ENCODE data around the gene CAPN8. TPM values are rescaled to one million over a fixed set of nuclear protein-coding genes. Genes with fewer than 3 reads are reported as not detected.

The CAPN8 gene
- total and polyA plus RNA-seq, 2 donors (not counting 1 experiment from before 2014, with no cell fraction given), result 0.37 to 0.52 TPM

DNA sequence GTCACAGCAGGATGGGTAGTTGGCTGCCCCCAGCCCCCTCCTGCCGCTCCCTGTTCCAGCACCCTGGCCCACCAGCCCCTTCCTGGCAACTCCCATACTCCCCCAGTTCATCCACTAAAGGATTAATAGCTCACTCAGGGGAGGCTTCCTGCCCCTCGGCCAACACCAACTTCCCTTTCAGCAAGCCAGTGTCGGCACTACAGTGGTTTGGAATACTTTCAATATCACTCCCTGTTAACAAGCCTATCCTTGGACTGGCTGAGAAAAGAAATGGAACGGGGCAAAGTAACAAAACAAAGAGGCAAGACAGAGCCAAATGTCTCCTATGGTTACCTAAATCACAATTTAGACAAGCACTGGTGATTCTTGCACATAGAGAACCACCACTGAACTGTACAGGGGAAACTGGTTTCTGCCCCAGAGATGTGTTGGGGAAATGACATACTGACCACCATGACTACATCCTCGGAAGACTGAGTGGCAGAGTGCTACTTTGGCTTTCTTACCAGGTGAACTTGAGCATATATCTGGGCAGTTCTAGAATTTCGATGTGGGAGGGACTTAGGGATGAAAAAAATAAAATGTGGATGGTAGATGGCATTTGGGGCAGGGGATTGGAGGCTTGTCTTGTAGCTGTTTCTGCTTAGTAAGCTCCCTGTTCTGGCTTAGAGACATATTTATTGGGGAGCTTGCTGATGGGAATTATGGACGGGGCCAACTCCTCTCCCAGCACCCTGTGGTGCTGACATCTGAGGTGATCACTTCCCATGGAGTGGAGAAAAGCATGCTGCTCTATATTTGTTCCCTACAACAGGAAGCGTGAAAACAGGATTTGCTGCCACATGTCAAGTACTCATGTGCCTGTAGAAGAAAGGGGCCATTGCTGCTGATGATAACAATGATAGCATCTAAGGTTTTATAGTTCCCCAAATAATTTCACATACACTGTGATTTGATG, 39.7 kb upstream of the CAPN8 start:
- no peaks in the 10 kb centered on the region for H4K20me1 ChIP-seq (ENCODE audit: control insufficient read depth, insufficient read depth, low read length, poor library complexity, severe bottlenecking)
- H3K4me1 Mint-ChIP-seq, result no peaks in the 10 kb centered on the region
- peaks cover 0 to 4% of the 10 kb centered on the region in 2 donors for H3K4me1 ChIP-seq (ENCODE audit: control insufficient read depth in 2 of 2, insufficient read depth in 2 of 2, low read length in 2 of 2)
- no peak overlapping the region for H3K27ac Mint-ChIP-seq
- H2AFZ ChIP-seq (ENCODE audit: insufficient read depth, low read depth, low read length, poor library complexity, severe bottlenecking), result peak overlapping the region; percentile 13
- no peak overlapping the region for H3K27ac ChIP-seq (ENCODE audit: low read length in 2 of 2)
- no peak for TF ChIP-seq EZH2 (IDR thresholded peaks at IDR 0.05; ENCODE audit: borderline replicate concordance, insufficient read depth, low read depth, low read length, poor library complexity, severe bottlenecking)
- TF ChIP-seq, protein P1, sequence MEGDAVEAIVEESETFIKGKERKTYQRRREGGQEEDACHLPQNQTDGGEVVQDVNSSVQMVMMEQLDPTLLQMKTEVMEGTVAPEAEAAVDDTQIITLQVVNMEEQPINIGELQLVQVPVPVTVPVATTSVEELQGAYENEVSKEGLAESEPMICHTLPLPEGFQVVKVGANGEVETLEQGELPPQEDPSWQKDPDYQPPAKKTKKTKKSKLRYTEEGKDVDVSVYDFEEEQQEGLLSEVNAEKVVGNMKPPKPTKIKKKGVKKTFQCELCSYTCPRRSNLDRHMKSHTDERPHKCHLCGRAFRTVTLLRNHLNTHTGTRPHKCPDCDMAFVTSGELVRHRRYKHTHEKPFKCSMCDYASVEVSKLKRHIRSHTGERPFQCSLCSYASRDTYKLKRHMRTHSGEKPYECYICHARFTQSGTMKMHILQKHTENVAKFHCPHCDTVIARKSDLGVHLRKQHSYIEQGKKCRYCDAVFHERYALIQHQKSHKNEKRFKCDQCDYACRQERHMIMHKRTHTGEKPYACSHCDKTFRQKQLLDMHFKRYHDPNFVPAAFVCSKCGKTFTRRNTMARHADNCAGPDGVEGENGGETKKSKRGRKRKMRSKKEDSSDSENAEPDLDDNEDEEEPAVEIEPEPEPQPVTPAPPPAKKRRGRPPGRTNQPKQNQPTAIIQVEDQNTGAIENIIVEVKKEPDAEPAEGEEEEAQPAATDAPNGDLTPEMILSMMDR (IDR thresholded peaks at IDR 0.05), result no peak
- CTCF ChIA-PET, result interaction anchor here (1.5 kb wide), 1 partner anchor 9 kb away, joined by 4 read pairs; no protein-coding TSS in a partner anchor
- no peaks in the 10 kb centered on the region for H3K79me2 ChIP-seq (ENCODE audit: control insufficient read depth, insufficient read depth, low read length)
- H3K36me3 ChIP-seq (replicated peaks in 1 of 2; ENCODE audit: control extremely low read depth in 1 of 2, control insufficient read depth in 1 of 2, extremely low read depth in 1 of 2, insufficient read depth in 2 of 2, low read length in 1 of 2), result no peaks in the 10 kb centered on the region
- H3K9me3 Mint-ChIP-seq (ENCODE audit: insufficient read depth), result no peaks in the 10 kb centered on the region
- ATAC-seq (ENCODE audit: low read depth), result no peak
- H3K27me3 ChIP-seq (replicated peaks in 1 of 4; ENCODE audit: control extremely low read depth in 1 of 4, control insufficient read depth in 3 of 4, insufficient read depth in 4 of 4, low read length in 3 of 4), result peaks cover 0 to 10% (median 0%) of the 10 kb centered on the region in 4 experiments
- POLR2A ChIA-PET, result no interaction called here
- H3K4me2 ChIP-seq (replicated peaks; ENCODE audit: low read depth, low read length, poor library complexity, severe bottlenecking), result no peak overlapping the region
- no peak for DNase-seq
- no peak overlapping the region for H3K4me3 Mint-ChIP-seq
- intact Hi-C loops (cut with micrococcal nuclease), result no loop called here
- 41% methylated on average over 2 of the region's 8 CpGs for WGBS (ENCODE audit: insufficient coverage)
- H3K27me3 Mint-ChIP-seq, result peaks cover 18% of the 10 kb centered on the region
- no peak overlapping the region for H3K4me3 ChIP-seq (ENCODE audit: control extremely low read depth in 1 of 5, extremely low read depth in 1 of 5, insufficient read depth in 1 of 5, low read depth in 2 of 5, low read length in 4 of 5)
- no peaks in the 10 kb centered on the region for H3K9me3 ChIP-seq (ENCODE audit: control extremely low read depth in 1 of 3, control insufficient read depth in 2 of 3, insufficient read depth in 1 of 3, low read length in 2 of 3)
- no peak overlapping the region for H3K9ac ChIP-seq (ENCODE audit: low read length)

DNA sequence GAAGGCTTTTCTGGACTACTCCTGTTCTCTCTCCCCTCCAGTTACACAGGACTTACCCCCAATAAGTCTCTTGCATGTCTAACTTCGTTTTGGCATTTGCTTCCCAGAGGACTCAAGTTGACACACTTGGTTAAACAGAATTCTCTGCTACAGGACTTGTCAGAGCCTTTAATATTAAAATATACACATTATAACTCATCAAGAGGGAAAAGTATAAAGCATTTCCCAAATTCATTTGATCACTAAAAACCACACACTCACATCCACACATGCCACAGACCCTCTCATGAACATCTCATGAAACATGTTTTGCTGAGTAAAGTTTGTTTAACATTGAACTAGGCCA, 38.1 kb upstream of the CAPN8 start:
- POLR2A ChIA-PET, result no interaction called here
- Mint-ChIP-seq H3K27ac (no peak overlapping the region), H3K4me1 (no peaks in the 10 kb centered on the region), H3K9me3 (ENCODE audit: insufficient read depth) (no peaks in the 10 kb centered on the region), H3K27me3 (peaks cover 24% of the 10 kb centered on the region), H3K4me3 (no peak overlapping the region)
- 63% methylated on average over 1 of the region's 1 CpG for WGBS (ENCODE audit: insufficient coverage)
- no peaks in the 10 kb centered on the region for H3K79me2 ChIP-seq (ENCODE audit: control insufficient read depth, insufficient read depth, low read length)
- H3K4me1 ChIP-seq (ENCODE audit: control insufficient read depth in 2 of 2, insufficient read depth in 2 of 2, low read length in 2 of 2), result peaks cover 0 to 4% of the 10 kb centered on the region in 2 donors
- no peaks in the 10 kb centered on the region for H4K20me1 ChIP-seq (ENCODE audit: control insufficient read depth, insufficient read depth, low read length, poor library complexity, severe bottlenecking)
- H3K27me3 ChIP-seq (replicated peaks in 1 of 4; ENCODE audit: control extremely low read depth in 1 of 4, control insufficient read depth in 3 of 4, insufficient read depth in 4 of 4, low read length in 3 of 4), result peaks cover 0 to 10% (median 0%) of the 10 kb centered on the region in 4 experiments
- no peak overlapping the region for H3K9ac ChIP-seq (ENCODE audit: low read length)
- no peaks in the 10 kb centered on the region for H3K9me3 ChIP-seq (ENCODE audit: control extremely low read depth in 1 of 3, control insufficient read depth in 2 of 3, insufficient read depth in 1 of 3, low read length in 2 of 3)
- DNase-seq (no peak), ATAC-seq (ENCODE audit: low read depth) (no peak)
- H3K4me3 ChIP-seq (ENCODE audit: control extremely low read depth in 1 of 5, extremely low read depth in 1 of 5, insufficient read depth in 1 of 5, low read depth in 2 of 5, low read length in 4 of 5), result no peak overlapping the region
- H3K27ac ChIP-seq (ENCODE audit: low read length in 2 of 2), result no peak overlapping the region
- CTCF ChIA-PET, result no interaction called here
- no peak overlapping the region for H2AFZ ChIP-seq (ENCODE audit: insufficient read depth, low read depth, low read length, poor library complexity, severe bottlenecking)
- TF ChIP-seq, protein P1 (IDR thresholded peaks at IDR 0.05), result no peak
- no peak for TF ChIP-seq EZH2 (IDR thresholded peaks at IDR 0.05; ENCODE audit: borderline replicate concordance, insufficient read depth, low read depth, low read length, poor library complexity, severe bottlenecking)
- intact Hi-C loops (cut with micrococcal nuclease), result no loop called here
- H3K36me3 ChIP-seq (replicated peaks in 1 of 2; ENCODE audit: control extremely low read depth in 1 of 2, control insufficient read depth in 1 of 2, extremely low read depth in 1 of 2, insufficient read depth in 2 of 2, low read length in 1 of 2), result no peaks in the 10 kb centered on the region
- no peak overlapping the region for H3K4me2 ChIP-seq (replicated peaks; ENCODE audit: low read depth, low read length, poor library complexity, severe bottlenecking)

Measured in B cell (primary cell).